K562 (cell line): ENCODE data around the gene DOK7. TPM values are rescaled to one million over a fixed set of nuclear protein-coding genes. Genes with fewer than 3 reads are reported as not detected.

Experiments
- ATAC-seq: fragments of 200-7000 bp; cut with Tn5 transposase; 3 replicates; pipeline ENCODE4 v1.9.1; 2020; ENCODE audit warnings: moderate library complexity
- BruUV-seq: library from RNA; stranded (reverse); fragments of 400-500 nt; replicated peaks from 2 replicates; lab custom pipeline; 2021; lab: Mats Ljungman, UMichigan
- CTCF ChIA-PET: fragments of 300-600 bp; formaldehyde crosslinking; extraction: SDS; loops from one replicate; lab custom pipeline; 2021; ENCODE audit warnings: low intra/inter-chr PET ratio; lab: Yijun Ruan, JAX
- POLR2A ChIA-PET: fragments of 300-600, 350-650 bp; sonication (Branson Sonifier 250); formaldehyde crosslinking; extraction: SDS; loops from one replicate; lab custom pipeline; 2021; ENCODE audit warnings: antibody characterized with exemption, inconsistent platforms; lab: Yijun Ruan, JAX
- DNase-seq, 4 experiments: peaks; one replicate each; pipeline versions ENCODE4 v3.0.0 to v3.0.0-alpha.2; 2011 to 2018; ENCODE audit warnings: low spot score in 3 of 4, mixed read lengths in 3 of 4; ENCODE audit errors: extremely low read depth in 1 of 4
- FAIRE-seq: peaks from 2 replicates; lab custom pipeline; 2011; peaks lifted over from hg19 to GRCh38; lab: Jason Lieb, UNC
- H2AFZ ChIP-seq: 2 replicates; pipeline ENCODE4 v1.6.0; 2011; ENCODE audit warnings: low read depth, low read length, control low read depth, inconsistent platforms
- H3K27ac ChIP-seq: fragments of 200-600 bp; 3 replicates; pipeline ENCODE4 v1.8.0; 2011; ENCODE audit warnings: low read depth, mild to moderate bottlenecking, control low read depth, inconsistent platforms, low read length, moderate library complexity, mixed read lengths; ENCODE audit errors: extremely low read depth
- H3K27me3 ChIP-seq, 2 experiments: fragments of 300-600 bp in 1 of 2; 2 replicates in 1 of 2; 3 replicates in 1 of 2; pipeline versions ENCODE4 v1.6.0 to v1.8.0; 2011; ENCODE audit warnings: inconsistent platforms in 2 of 2, low read length in 2 of 2, mild to moderate bottlenecking in 1 of 2, mixed read lengths in 1 of 2, moderate library complexity in 1 of 2; ENCODE audit not compliant: control insufficient read depth in 2 of 2, insufficient read depth in 2 of 2
- H3K36me3 ChIP-seq: fragments of 300-600 bp; 3 replicates; pipeline ENCODE4 v1.8.0; 2011; ENCODE audit warnings: mild to moderate bottlenecking, low read length, inconsistent platforms; ENCODE audit not compliant: control insufficient read depth, insufficient read depth
- H3K4me1 ChIP-seq, 2 experiments: fragments of 200-600 bp in 1 of 2; replicated peaks in 1 of 2; 2 replicates in 1 of 2; 3 replicates in 1 of 2; pipeline versions ENCODE4 v1.5.1 to v1.8.0; 2011; ENCODE audit warnings: inconsistent platforms in 2 of 2, low read length in 2 of 2, mild to moderate bottlenecking in 1 of 2, mixed read lengths in 1 of 2, moderate library complexity in 1 of 2; ENCODE audit not compliant: control insufficient read depth in 2 of 2, insufficient read depth in 2 of 2
- H3K4me2 ChIP-seq: 2 replicates; pipeline ENCODE4 v1.6.1; 2011; ENCODE audit warnings: low read length, control low read depth, inconsistent platforms, mixed read lengths; ENCODE audit not compliant: insufficient read depth
- H3K4me3 ChIP-seq: fragments of 200-600 bp; sonication (generic), shearing (Covaris generic); 2 replicates; pipeline ENCODE4 v1.5.1; 2016; ENCODE audit warnings: control low read depth, inconsistent platforms
- H3K79me2 ChIP-seq: fragments of 200-600 bp; 3 replicates; pipeline ENCODE4 v1.8.0; 2011; ENCODE audit warnings: low read length, inconsistent platforms; ENCODE audit not compliant: control insufficient read depth, insufficient read depth
- H3K9ac ChIP-seq, 2 experiments: 2 replicates each; pipeline versions ENCODE4 v1.6.0 to v1.6.1; 2011; ENCODE audit warnings: low read depth in 2 of 2, low read length in 2 of 2, control low read depth in 1 of 2, inconsistent platforms in 1 of 2, mild to moderate bottlenecking in 1 of 2, mixed read lengths in 1 of 2; ENCODE audit not compliant: insufficient read depth in 1 of 2
- H3K9me1 ChIP-seq: one replicate; pipeline ENCODE4 v1.6.0; 2011; ENCODE audit warnings: inconsistent platforms, mild to moderate bottlenecking, low read length, moderate library complexity; ENCODE audit not compliant: control insufficient read depth, insufficient read depth
- H3K9me3 ChIP-seq: replicated peaks from 2 replicates; pipeline ENCODE4 v1.5.1; 2011; ENCODE audit warnings: low read depth, low read length, inconsistent platforms; ENCODE audit not compliant: control insufficient read depth, insufficient read depth
- H4K20me1 ChIP-seq: replicated peaks from 2 replicates; pipeline ENCODE4 v1.6.1; 2011; ENCODE audit warnings: low read length, inconsistent platforms, mixed read lengths; ENCODE audit not compliant: control insufficient read depth, insufficient read depth
- CHD4 ChIP-seq: fragments of 200-600 bp; sonication (generic); IDR thresholded peaks from 3 replicates; pipeline ENCODE4 v1.6.1; 2012; ENCODE audit warnings: low read depth, mild to moderate bottlenecking, mixed read lengths, low read length, inconsistent platforms; ENCODE audit not compliant: insufficient read depth, insufficient replicate concordance, poor library complexity, severe bottlenecking
- CREM ChIP-seq: IDR thresholded peaks from 2 replicates; pipeline ENCODE4 v1.6.1; 2014; ENCODE audit warnings: antibody characterized with exemption, low read depth
- FOXO4 ChIP-seq: fragments of 450-650 bp; formaldehyde crosslinking; IDR thresholded peaks from 2 replicates; pipeline ENCODE4 v1.4.0; 2020; ENCODE audit warnings: mild to moderate bottlenecking, moderate library complexity
- NRF1 ChIP-seq, 2 experiments: fragments of 450-650 bp; IDR thresholded peaks in 1 of 2; conservative IDR thresholded peaks in 1 of 2; 2 replicates each; pipeline ENCODE4 v1.6.1; 2014; ENCODE audit warnings: mild to moderate bottlenecking in 2 of 2
- PBX2 ChIP-seq, 2 experiments: IDR thresholded peaks in 1 of 2; conservative IDR thresholded peaks in 1 of 2; 2 replicates each; pipeline ENCODE4 v1.6.1; 2016; ENCODE audit warnings: low read depth in 2 of 2, mild to moderate bottlenecking in 1 of 2, missing compliant biosample characterization in 1 of 2, missing genetic modification characterization in 1 of 2, moderate library complexity in 1 of 2
- PHB ChIP-seq: fragments of 250-450 bp; sonication (Bioruptor Pico); IDR thresholded peaks from 2 replicates; pipeline ENCODE4 v1.5.0; 2021
- SETDB1 ChIP-seq: IDR thresholded peaks from one replicate; pipeline ENCODE4 v1.6.1; 2012; ENCODE audit warnings: low read length, control low read depth, inconsistent platforms
- SNIP1 ChIP-seq: fragments of 450-650 bp; IDR thresholded peaks from 2 replicates; pipeline ENCODE4 v1.7.1; 2017; ENCODE audit warnings: low read depth, mild to moderate bottlenecking
- TCFL5 ChIP-seq: fragments of 250-450 bp; sonication (Bioruptor Pico); conservative IDR thresholded peaks from 2 replicates; pipeline ENCODE4 v1.6.1; 2021; ENCODE audit warnings: mild to moderate bottlenecking, moderate library complexity, matching md5 sums
- XRCC5 ChIP-seq: fragments of 200-400 bp; formaldehyde crosslinking; IDR thresholded peaks from 2 replicates; pipeline ENCODE4 v1.6.1; 2017; ENCODE audit warnings: low read depth, mild to moderate bottlenecking, low read length
- ZBTB12 ChIP-seq: fragments of 250-450 bp; sonication (Bioruptor Pico); IDR thresholded peaks from 2 replicates; pipeline ENCODE4 v1.4.0; 2020
- ZNF165 ChIP-seq: fragments of 250-450 bp; sonication (Bioruptor Pico); IDR thresholded peaks from 2 replicates; pipeline ENCODE4 v1.4.0; 2020; ENCODE audit warnings: borderline replicate concordance
- ZNF280A ChIP-seq: fragments of 450-650 bp; IDR thresholded peaks from 2 replicates; pipeline ENCODE4 v1.6.1; 2018; ENCODE audit warnings: mild to moderate bottlenecking, low read depth; ENCODE audit not compliant: partially characterized antibody
- ZNF75A ChIP-seq: fragments of 450-650 bp; formaldehyde crosslinking; IDR thresholded peaks from 2 replicates; pipeline ENCODE4 v1.4.0; 2020; ENCODE audit warnings: mild to moderate bottlenecking
- WGBS: fragments of 100-300 bp; shearing (Covaris generic); methylation state at CpG from one replicate; pipeline ENCODE4 v1.1.6; 2016; ENCODE audit warnings: low coverage, mixed read lengths; ENCODE audit not compliant: insufficient coverage; ENCODE audit errors: missing lambda C conversion rate; 5-methylcytosine and 5-hydroxymethylcytosine counted together
- in situ Hi-C: fragments of 300-500 bp; cut with MboI; formaldehyde crosslinking; loops from 4 replicates; pipeline ENCODE4 v1.15.0; 2018; ENCODE audit warnings: inconsistent platforms, mixed read lengths
- intact Hi-C: fragments of 100-400 bp; cut with micrococcal nuclease; formaldehyde crosslinking; loops from 2 replicates; pipeline ENCODE4 v1.14.2; 2022
- polyA plus RNA-seq, 8 experiments: library from polyadenylated mRNA; depleted of rRNA in 4 of 8; stranded (reverse) in 5 of 8; unstranded in 3 of 8; fragments of >200 nt; fragmentation: Nextera tagmentation in 2 of 8; fragmentation: Illumina TruSeq in 1 of 8; extraction: Ambion mirVana in 2 of 8; extraction: Trizol in 1 of 8; gene quantifications; 2 replicates each; pipeline versions ENCODE4 v1.2.1 to v1.2.3, GENCODE V29; 2011 to 2014; ENCODE audit warnings: inconsistent platforms in 1 of 8, missing spikeins in 1 of 8
- total RNA-seq, 7 experiments: library from RNA; depleted of rRNA in 6 of 7; stranded (reverse); fragments of >200 nt in 6 of 7; fragmentation: Illumina TruSeq in 2 of 7; extraction: Trizol in 2 of 7; gene quantifications; 2 replicates each; pipeline versions ENCODE4 v1.2.1 to v1.2.3, GENCODE V29; 2011 to 2021; ENCODE audit warnings: low replicate concordance in 1 of 7

DOK7 gene
- total and polyA plus RNA-seq, 9 of the 15 experiments (the other 6 are each of a cell fraction or from before 2014, with no cell fraction given) = not detected

GRCh38 chr4:3485011-3485791 lies 22.1 kb downstream of the DOK7 start:
- BruUV-seq = no TSS peak
- ATAC-seq (no peak), FAIRE-seq (no peak), DNase-seq (no peak)
- Histone ChIP-seq H3K9me3 (no peaks in the 10 kb centered on the region), H3K9me1 (no peaks in the 10 kb centered on the region), H3K4me3 (no peak overlapping the region), H3K27ac (no peak overlapping the region), H2AFZ (no peak overlapping the region), H4K20me1 (peaks cover 23% of the 10 kb centered on the region), H3K27me3 (peaks cover 14 to 77% of the 10 kb centered on the region in 2 experiments; a peak in 4 of 5 replicates), H3K4me1 (peaks cover 0 to 53% of the 10 kb centered on the region in 2 experiments; a peak in 2 of 5 replicates), H3K4me2 (no peak overlapping the region), H3K79me2 (no peaks in the 10 kb centered on the region), H3K9ac (no peak overlapping the region), H3K36me3 (no peaks in the 10 kb centered on the region)
- POLR2A ChIA-PET = interaction anchor here (0.6 kb wide), 1 partner anchor 393 kb away, joined by 3 read pairs; no protein-coding TSS in a partner anchor
- intact Hi-C loops (no loop called here), in situ Hi-C loops (no loop called here)
- TF ChIP-seq PHB (CRISPR knock-in tag) = no peak
- TF ChIP-seq SNIP1 = no peak
- TF ChIP-seq SETDB1 = no peak
- TF ChIP-seq CHD4 = no peak
- TF ChIP-seq ZNF280A = no peak
- no peak for TF ChIP-seq XRCC5
- no peak for TF ChIP-seq ZNF165 (CRISPR knock-in tag)
- TF ChIP-seq FOXO4 = no peak
- no peak for TF ChIP-seq TCFL5 (CRISPR knock-in tag)
- no peak for TF ChIP-seq ZBTB12 (CRISPR knock-in tag)
- TF ChIP-seq PBX2 (CRISPR knock-in tag; IDR thresholded peaks at IDR 0.05; ENCODE audit: low read depth) = no peak
- no peak for TF ChIP-seq PBX2 (tag; conservative IDR thresholded peaks at IDR 0.05; ENCODE audit: low read depth)
- no peak for TF ChIP-seq NRF1 (conservative IDR thresholded peaks at IDR 0.05 in 1 of 2, IDR thresholded peaks at IDR 0.05 in 1 of 2)
- no peak for TF ChIP-seq ZNF75A (CRISPR knock-in tag)
- TF ChIP-seq CREM = no peak
- CTCF ChIA-PET = no interaction called here
- WGBS = under 1% methylated on average over 34 of the region's 36 CpGs
